Myocyte (in vitro differentiated cells): Measurements from ENCODE around the gene CUZD1. TPM values are rescaled to one million over a fixed set of nuclear protein-coding genes. Genes with fewer than 3 reads are reported as not detected.

Experiments
- DNase-seq: peaks from one replicate; pipeline ENCODE4 v3.0.0-alpha.2; 2012; ENCODE audit warnings: low read depth
- total RNA-seq: library from RNA; depleted of rRNA; stranded (reverse); fragments of >200 nt; gene quantifications from 2 replicates; pipeline ENCODE4 v1.2.3, GENCODE V29; 2014

Gene CUZD1
- total RNA-seq, 1 donor from 2014 or later: 16.7 TPM

GRCh38 chr10:122821808-122822207 is 23.8 kb downstream of the CUZD1 start:
- DNase-seq: no peak

- no peak for DNase-seq
These were observed 30.2 kb downstream of the CUZD1 start for GRCh38 chr10:122815458-122815857.

GRCh38 chr10:122814493-122814892 is 31.2 kb downstream of the CUZD1 start:
- no peak for DNase-seq

GRCh38 chr10:122812751-122813150 is 32.9 kb downstream of the CUZD1 start:
- no peak for DNase-seq

GRCh38 chr10:122802282-122802681 is 43.4 kb downstream of the CUZD1 start:
- no peak for DNase-seq

GRCh38 chr10:122798704-122799231 is 46.9 kb downstream of the CUZD1 start:
- DNase-seq: peak; percentile 15

GRCh38 chr10:122796796-122797195 is 48.9 kb downstream of the CUZD1 start:
- DNase-seq: no peak

GRCh38 chr10:122795924-122796323 is 49.7 kb downstream of the CUZD1 start:
- DNase-seq: no peak

GRCh38 chr10:122786269-122786668 is 59.4 kb downstream of the CUZD1 start:
- peak; percentile 75 for DNase-seq

- no peak for DNase-seq
These were observed 62.7 kb downstream of the CUZD1 start for GRCh38 chr10:122782911-122783310.

Other genes with a start within 250 kb of the CUZD1 start
- not detected in 2 replicates for gene C10orf120, start 146.0 kb downstream of the CUZD1 start, total RNA-seq
- gene FAM24B, start 33.7 kb upstream of the CUZD1 start, total RNA-seq: 5.0 and 10.1 TPM in 2 replicates
- gene FAM24A, start 64.8 kb upstream of the CUZD1 start, total RNA-seq: not detected in 2 replicates
- 14.6 and 14.8 TPM in 2 replicates for gene C10orf88, start 108.4 kb upstream of the CUZD1 start, total RNA-seq
- 6.8 and 6.9 TPM in 2 replicates for gene PSTK, start 134.5 kb upstream of the CUZD1 start, total RNA-seq
- gene IKZF5, start 162.9 kb upstream of the CUZD1 start, total RNA-seq: 7.9 and 86.1 TPM in 2 replicates
- 5.9 and 8.1 TPM in 2 replicates for gene ACADSB, start 163.1 kb upstream of the CUZD1 start, total RNA-seq